B cell (primary cell): ENCODE measurements around the gene ARL16. TPM values are rescaled to one million over a fixed set of nuclear protein-coding genes. Genes with fewer than 3 reads are reported as not detected.

ENCODE experiments used
- ATAC-seq: fragments of 200-7000 bp; cut with Tn5 transposase; one replicate; pipeline ENCODE4 v1.10.0; 2021; ENCODE audit warnings: low read depth, mild to moderate bottlenecking, moderate number of reproducible peaks, moderate library complexity
- CTCF ChIA-PET: fragments of 350-600 bp; sonication (Branson Sonifier 250); formaldehyde crosslinking; loops from one replicate; lab custom pipeline; 2021; ENCODE audit warnings: antibody characterized with exemption, inconsistent platforms; lab: Charles Lee
- POLR2A ChIA-PET: fragments of 350-600 bp; sonication (Branson Sonifier 250); formaldehyde crosslinking; loops from one replicate; lab custom pipeline; 2021; ENCODE audit warnings: antibody characterized with exemption; lab: Charles Lee
- DNase-seq: peaks from one replicate; pipeline ENCODE4 v3.0.0; 2013
- H2AFZ ChIP-seq: 2 replicates; pipeline ENCODE4 v1.6.1; 2012; ENCODE audit warnings: mild to moderate bottlenecking, low read depth, low read length; ENCODE audit not compliant: insufficient read depth, poor library complexity, severe bottlenecking
- H3K27ac ChIP-seq, 2 donors: 1 replicate in 1 of 2; 2 replicates in 1 of 2; pipeline ENCODE4 v1.5.1; 2012 to 2013; ENCODE audit warnings: low read length in 2 of 2, mild to moderate bottlenecking in 2 of 2, moderate library complexity in 1 of 2
- H3K27me3 ChIP-seq, 4 experiments: fragments of 200-600 bp in 1 of 4; sonication (generic) in 1 of 4; replicated peaks in 1 of 4; 1 replicate in 2 of 4; 2 replicates in 2 of 4; pipeline versions ENCODE4 v1.6.1 to v1.7.0; 2013 to 2016; ENCODE audit warnings: low read length in 3 of 4, mild to moderate bottlenecking in 2 of 4, mixed read lengths in 1 of 4, moderate library complexity in 1 of 4; ENCODE audit not compliant: insufficient read depth in 4 of 4, control insufficient read depth in 3 of 4; ENCODE audit errors: control extremely low read depth in 1 of 4
- H3K36me3 ChIP-seq, 2 experiments: replicated peaks in 1 of 2; 1 replicate in 1 of 2; 2 replicates in 1 of 2; pipeline versions ENCODE4 v1.6.1 to v1.7.1; 2013; ENCODE audit warnings: low read length in 1 of 2; ENCODE audit not compliant: insufficient read depth in 2 of 2, control insufficient read depth in 1 of 2; ENCODE audit errors: control extremely low read depth in 1 of 2, extremely low read depth in 1 of 2
- H3K4me1 ChIP-seq, 2 donors: fragments of 200-600 bp in 1 of 2; sonication (generic) in 1 of 2; 1 replicate in 1 of 2; 2 replicates in 1 of 2; pipeline versions ENCODE4 v1.5.1 to v1.6.1; 2013 to 2017; ENCODE audit warnings: low read length in 2 of 2; ENCODE audit not compliant: control insufficient read depth in 2 of 2, insufficient read depth in 2 of 2
- H3K4me2 ChIP-seq: replicated peaks from 2 replicates; pipeline ENCODE3; 2012; ENCODE audit warnings: mild to moderate bottlenecking, low read depth, low read length; ENCODE audit not compliant: poor library complexity, severe bottlenecking
- H3K4me3 ChIP-seq, 5 experiments: fragments of 200-600 bp in 1 of 5; sonication (generic) in 1 of 5; 1 replicate in 3 of 5; 2 replicates in 2 of 5; pipeline versions ENCODE4 v1.5.1 to v1.7.0; 2011 to 2016; ENCODE audit warnings: low read length in 4 of 5, mild to moderate bottlenecking in 4 of 5, low read depth in 2 of 5, control low read depth in 1 of 5, moderate library complexity in 1 of 5; ENCODE audit not compliant: insufficient read depth in 1 of 5; ENCODE audit errors: control extremely low read depth in 1 of 5, extremely low read depth in 1 of 5
- H3K79me2 ChIP-seq: fragments of 200-600 bp; sonication (generic); one replicate; pipeline ENCODE4 v1.6.0; 2016; ENCODE audit warnings: low read length; ENCODE audit not compliant: control insufficient read depth, insufficient read depth
- H3K9ac ChIP-seq: fragments of 200-600 bp; sonication (generic); 2 replicates; pipeline ENCODE4 v1.6.1; 2017; ENCODE audit warnings: mild to moderate bottlenecking, low read length, moderate library complexity
- H3K9me3 ChIP-seq, 3 donors: one replicate each; pipeline versions ENCODE4 v1.6.1 to v1.7.1; 2013; ENCODE audit warnings: low read length in 2 of 3; ENCODE audit not compliant: control insufficient read depth in 2 of 3, insufficient read depth in 1 of 3; ENCODE audit errors: control extremely low read depth in 1 of 3
- H4K20me1 ChIP-seq: 2 replicates; pipeline ENCODE4 v1.6.0; 2012; ENCODE audit warnings: mild to moderate bottlenecking, low read length; ENCODE audit not compliant: insufficient read depth, control insufficient read depth, poor library complexity, severe bottlenecking
- H3K27ac Mint-ChIP-seq: one replicate; pipeline ENCODE4 v1.8.0; 2021; ENCODE audit warnings: mixed read lengths
- H3K27me3 Mint-ChIP-seq: one replicate; pipeline ENCODE4 v1.8.0; 2021; ENCODE audit warnings: mixed read lengths
- H3K4me1 Mint-ChIP-seq: one replicate; pipeline ENCODE4 v1.8.0; 2021; ENCODE audit warnings: mixed read lengths
- H3K4me3 Mint-ChIP-seq: one replicate; pipeline ENCODE4 v1.8.0; 2021; ENCODE audit warnings: mixed read lengths
- H3K9me3 Mint-ChIP-seq: one replicate; pipeline ENCODE4 v1.8.0; 2022; ENCODE audit warnings: mixed read lengths; ENCODE audit not compliant: insufficient read depth
- CTCF ChIP-seq: fragments of 200-600 bp; IDR thresholded peaks from one replicate; pipeline ENCODE4 v1.8.0; 2022; ENCODE audit warnings: antibody characterized with exemption, mild to moderate bottlenecking
- EZH2 ChIP-seq: IDR thresholded peaks from 2 replicates; pipeline ENCODE4 v1.6.1; 2012; ENCODE audit warnings: borderline replicate concordance, low read depth, mild to moderate bottlenecking, moderate library complexity, low read length; ENCODE audit not compliant: insufficient read depth, poor library complexity, severe bottlenecking
- WGBS: methylation state at CpG from one replicate; pipeline ENCODE4 v1.1.5; 2013; ENCODE audit warnings: missing lambda C conversion rate; ENCODE audit not compliant: insufficient coverage; 5-methylcytosine and 5-hydroxymethylcytosine counted together
- intact Hi-C: fragments of 100-400 bp; cut with micrococcal nuclease; formaldehyde crosslinking; loops from one replicate; pipeline ENCODE4 v1.10.0; 2022
- polyA plus RNA-seq: library from polyadenylated mRNA; depleted of rRNA; stranded (reverse); fragments of >200 nt; gene quantifications from 2 replicates; pipeline ENCODE4 v1.2.3, GENCODE V29; 2012
- total RNA-seq, 2 donors: library from RNA; stranded (reverse); fragments of 120-200 nt in 1 of 2; gene quantifications; 1 replicate in 1 of 2; 2 replicates in 1 of 2; pipeline versions ENCODE4 v1.2.3 to v1.2.4, GENCODE V29; 2013 to 2022

ARL16 gene
- total and polyA plus RNA-seq, 2 donors (not counting 1 experiment from before 2014, with no cell fraction given): 32.5 to 101 TPM

- 98% methylated on average over 40 of the region's 40 CpGs for WGBS
- intact Hi-C loops: no loop called here
These were observed 12.8 kb upstream of the ARL16 start for GRCh38 chr17:81696218-81696941.

GRCh38 chr17:81695801-81696200 is 12.2 kb upstream of the ARL16 start:
- POLR2A ChIA-PET: no interaction called here
- Histone ChIP-seq H3K4me2 (no peak overlapping the region), H3K27me3 (no peaks in the 10 kb centered on the region), H3K4me1 (no peaks in the 10 kb centered on the region), H3K27ac (no peak overlapping the region), H3K4me3 (no peak overlapping the region), H3K36me3 (peaks cover 0 to 60% of the 10 kb centered on the region in 2 experiments), H3K9ac (no peak overlapping the region), H3K79me2 (peaks cover 29% of the 10 kb centered on the region), H2AFZ (no peak overlapping the region), H3K9me3 (no peaks in the 10 kb centered on the region), H4K20me1 (peaks cover 42% of the 10 kb centered on the region)
- no peak for TF ChIP-seq CTCF
- TF ChIP-seq EZH2: no peak
- Mint-ChIP-seq H3K9me3 (no peaks in the 10 kb centered on the region), H3K27me3 (no peaks in the 10 kb centered on the region), H3K4me1 (peaks cover under 1% of the 10 kb centered on the region), H3K4me3 (no peak overlapping the region), H3K27ac (no peak overlapping the region)
- no peak for DNase-seq
- CTCF ChIA-PET: no interaction called here
- intact Hi-C loops: no loop called here
- no peak for ATAC-seq
- 97% methylated on average over 22 of the region's 22 CpGs for WGBS

More at GRCh38 chr17:81696218-81696941, 12.8 kb upstream of the ARL16 start:
- H3K79me2 ChIP-seq: peaks cover 33% of the 10 kb centered on the region
- H3K9ac ChIP-seq: no peak overlapping the region
- POLR2A ChIA-PET: no interaction called here
- H3K4me3 Mint-ChIP-seq: no peak overlapping the region
- CTCF ChIA-PET: no interaction called here
- no peak for TF ChIP-seq CTCF
- peaks cover 0 to 60% of the 10 kb centered on the region in 2 experiments for H3K36me3 ChIP-seq
- H3K27me3 ChIP-seq: no peaks in the 10 kb centered on the region
- DNase-seq (no peak), ATAC-seq (no peak)
- H3K27me3 Mint-ChIP-seq: no peaks in the 10 kb centered on the region
- H3K9me3 ChIP-seq: no peaks in the 10 kb centered on the region
- H3K9me3 Mint-ChIP-seq: no peaks in the 10 kb centered on the region
- no peak overlapping the region for H3K27ac Mint-ChIP-seq
- no peak overlapping the region for H2AFZ ChIP-seq
- peaks cover 5% of the 10 kb centered on the region for H3K4me1 Mint-ChIP-seq
- H3K4me3 ChIP-seq: no peak overlapping the region
- no peak overlapping the region for H3K4me2 ChIP-seq
- peaks cover 2 to 6% of the 10 kb centered on the region in 2 donors for H3K4me1 ChIP-seq
- H4K20me1 ChIP-seq: peaks cover 42% of the 10 kb centered on the region
- no peak overlapping the region for H3K27ac ChIP-seq
